Kasumi-1 (cell line): ENCODE data around the gene DTNBP1.

Source experiments
- DNase-seq, 2 experiments: peaks; one replicate each; lab custom pipeline; 2025; lab: John Stamatoyannopoulos, UW

DTNBP1 gene

DNA sequence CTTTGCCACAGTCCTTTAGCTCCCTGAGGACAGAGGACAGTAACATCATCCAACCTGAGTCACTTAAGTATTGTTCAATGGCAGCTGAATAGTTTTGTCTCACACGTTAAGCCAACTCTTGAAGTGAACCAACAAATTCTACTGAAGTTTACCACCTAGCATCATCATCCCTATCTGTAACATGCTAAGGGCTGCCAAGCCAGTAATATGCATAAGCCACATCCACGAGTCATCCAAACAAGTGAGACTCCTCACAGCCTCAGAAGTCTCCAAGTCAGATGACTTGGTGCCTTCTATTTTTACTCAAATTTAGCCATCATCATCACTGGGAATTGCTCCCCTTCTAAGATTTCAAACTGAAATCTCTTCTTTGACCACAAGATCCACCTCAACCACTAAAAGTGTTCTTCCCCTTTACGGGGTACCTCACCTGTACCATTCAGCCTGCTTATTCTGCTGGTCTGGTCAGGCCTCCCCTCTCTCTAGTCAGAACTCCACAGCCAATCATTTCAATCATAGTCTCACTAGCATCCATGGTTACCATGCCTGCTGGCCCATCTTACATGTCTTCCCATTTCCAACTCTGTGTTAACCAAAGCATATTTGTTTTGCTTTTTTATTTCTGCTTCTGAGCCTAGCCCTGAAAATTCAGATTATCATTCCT lies 73.7 kb downstream of the DTNBP1 start:
- no peak for DNase-seq

DNA sequence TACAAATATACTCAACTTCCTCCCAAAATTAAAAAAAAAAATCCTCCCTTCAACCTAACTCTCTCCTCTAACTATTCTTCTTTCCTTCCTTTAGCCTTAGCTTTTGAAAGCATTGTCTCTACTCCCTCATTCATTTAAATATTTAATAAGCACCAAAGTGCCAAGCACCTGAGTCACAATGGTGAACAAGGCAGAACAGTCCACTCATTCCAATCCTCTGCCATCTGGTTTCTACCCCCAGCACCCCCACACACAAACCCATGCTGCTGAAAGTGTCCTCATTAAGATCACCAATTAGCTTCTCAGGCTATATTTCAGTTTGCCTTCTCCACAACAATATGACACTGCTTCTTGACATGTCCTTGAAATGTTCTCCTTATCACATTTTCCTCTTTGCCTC lies 76.3 kb downstream of the DTNBP1 start:
- DNase-seq = no peak

DNA sequence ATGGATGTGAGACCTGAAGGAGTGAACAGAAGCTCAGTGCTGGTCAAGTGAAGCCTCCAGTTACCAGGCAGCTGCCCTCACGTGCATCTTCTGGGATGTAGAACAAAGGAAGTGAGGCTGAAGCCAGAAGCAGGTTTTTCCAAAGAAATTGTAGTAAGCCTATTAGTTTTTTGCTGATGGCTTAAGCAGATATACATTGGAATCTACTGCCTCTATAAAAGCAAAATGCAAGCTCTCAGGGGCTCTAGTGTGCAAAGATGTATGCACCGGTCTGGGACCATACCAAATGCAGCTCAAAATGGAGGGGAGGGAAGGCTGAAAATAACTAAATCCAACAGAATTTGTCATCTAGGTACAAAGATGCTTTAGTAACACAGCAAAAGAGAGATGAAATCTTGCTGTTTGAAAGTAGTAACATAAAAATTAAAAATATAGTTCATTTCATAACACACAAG lies 77.0 kb downstream of the DTNBP1 start:
- no peak for DNase-seq

DNA sequence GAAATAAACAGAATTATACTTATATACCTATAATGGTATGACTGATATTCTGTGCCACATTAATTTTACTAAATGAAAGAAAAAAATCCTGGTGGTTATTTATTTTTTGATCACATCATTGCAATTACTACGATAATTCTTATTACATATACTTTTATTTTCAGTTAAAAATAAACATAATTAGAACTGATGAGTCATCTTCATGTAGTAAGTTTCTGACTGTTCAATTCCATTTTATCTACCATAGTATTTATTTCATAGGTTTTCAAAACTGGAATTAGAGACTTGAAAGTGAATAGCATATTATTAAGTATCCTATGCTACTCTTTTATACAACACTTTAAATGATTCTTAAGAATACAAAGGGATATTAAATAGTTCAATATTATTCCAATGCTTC lies 80.3 kb downstream of the DTNBP1 start:
- DNase-seq = no peak

DNA sequence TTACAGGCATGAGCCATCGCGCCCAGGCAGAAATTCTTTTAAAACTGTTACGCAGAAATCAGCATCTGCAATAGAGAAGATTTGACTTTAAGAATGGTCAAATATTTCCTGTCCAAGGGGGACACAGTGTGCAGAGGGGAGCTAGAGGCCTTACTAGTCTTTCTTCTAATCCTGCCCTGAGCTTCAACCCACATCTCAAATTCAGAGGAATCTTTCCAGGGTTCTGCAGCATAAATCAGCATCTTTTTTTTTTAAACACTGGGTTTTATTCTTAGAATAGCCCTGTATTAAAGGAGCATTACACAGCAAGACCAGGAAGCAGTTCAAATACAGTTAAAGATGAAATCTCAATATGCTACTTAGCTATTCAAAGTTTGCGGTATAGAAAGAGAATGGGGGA lies 81.1 kb downstream of the DTNBP1 start:
- no peak for DNase-seq

DNA sequence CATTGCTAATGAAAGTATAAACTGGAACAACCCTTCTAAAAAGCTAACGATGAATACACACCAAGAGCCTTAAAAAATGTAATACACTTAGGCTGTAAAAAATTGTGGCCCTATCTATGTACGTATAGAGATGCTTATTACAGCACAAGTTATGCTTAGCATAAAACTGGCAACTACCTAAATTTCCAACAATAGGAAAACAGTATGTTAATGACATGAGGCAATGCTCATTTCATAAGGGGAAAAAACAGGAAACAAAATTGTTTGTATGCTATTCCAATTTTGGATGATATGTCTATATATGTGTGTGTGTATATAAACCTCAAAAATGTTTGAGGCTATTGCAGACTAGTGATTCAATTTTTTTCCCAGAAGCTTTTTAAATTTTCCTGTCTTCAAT lies 82.5 kb downstream of the DTNBP1 start:
- DNase-seq = no peak

DNA sequence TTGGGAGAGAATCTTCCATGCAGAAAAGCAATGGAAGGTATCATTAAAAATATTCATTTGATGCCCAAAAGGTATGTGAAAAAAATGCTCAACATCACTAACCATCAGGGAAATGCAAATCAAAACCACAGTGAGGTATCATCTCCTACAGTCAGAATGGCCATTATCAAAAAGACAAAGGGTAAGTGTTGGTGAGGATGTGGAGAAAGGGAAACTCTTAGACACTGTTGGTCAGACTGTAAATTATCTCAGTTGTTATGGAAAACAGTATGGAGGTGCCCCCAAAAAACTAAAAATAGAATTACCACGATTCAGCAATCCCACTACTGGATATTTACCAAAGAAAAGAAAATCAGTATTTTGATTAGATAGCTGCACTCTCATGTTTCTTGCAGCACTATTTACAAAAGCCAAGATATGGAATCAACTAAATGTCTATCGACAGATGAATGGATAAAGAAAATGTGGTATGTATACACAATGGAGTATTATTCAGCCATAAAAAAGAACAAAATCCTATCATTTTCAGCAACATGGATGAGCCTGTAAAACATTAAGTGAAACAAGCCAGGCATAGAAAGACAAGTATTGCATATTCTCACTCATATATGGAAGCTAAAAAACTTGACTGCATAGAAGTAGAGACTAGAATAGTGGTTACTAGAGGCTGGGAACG lies 84.0 kb downstream of the DTNBP1 start:
- no peak for DNase-seq

DNA sequence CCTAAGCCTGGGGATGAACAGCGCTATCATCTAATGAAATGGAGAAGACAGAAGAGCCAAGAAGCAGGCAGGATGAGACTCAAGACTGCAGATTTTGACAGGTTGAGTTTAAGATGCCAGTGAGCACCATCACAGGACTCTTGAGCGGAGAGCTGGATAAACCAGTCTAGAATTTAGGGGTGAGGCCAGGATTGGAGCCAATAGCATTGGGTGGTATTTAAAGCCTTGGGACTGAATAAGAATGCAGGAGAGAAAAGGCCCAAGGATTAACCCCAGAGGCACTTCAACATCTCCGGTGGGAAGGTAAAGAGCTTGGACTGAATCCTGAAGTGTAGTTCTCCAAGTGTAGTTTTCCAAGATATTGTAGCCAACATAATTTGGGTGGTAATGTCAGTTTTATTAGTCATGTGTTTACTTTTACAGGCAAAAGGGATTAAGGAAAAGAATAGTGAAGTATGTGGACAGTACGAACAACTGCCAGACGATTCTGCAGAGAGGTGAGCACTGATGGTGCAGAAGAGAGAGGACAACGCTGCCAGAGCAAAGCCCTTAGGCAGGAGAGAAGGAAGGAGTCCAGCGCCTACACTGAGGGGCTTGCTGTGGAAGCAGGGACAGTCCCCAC lies 85.2 kb downstream of the DTNBP1 start:
- no peak for DNase-seq

DNA sequence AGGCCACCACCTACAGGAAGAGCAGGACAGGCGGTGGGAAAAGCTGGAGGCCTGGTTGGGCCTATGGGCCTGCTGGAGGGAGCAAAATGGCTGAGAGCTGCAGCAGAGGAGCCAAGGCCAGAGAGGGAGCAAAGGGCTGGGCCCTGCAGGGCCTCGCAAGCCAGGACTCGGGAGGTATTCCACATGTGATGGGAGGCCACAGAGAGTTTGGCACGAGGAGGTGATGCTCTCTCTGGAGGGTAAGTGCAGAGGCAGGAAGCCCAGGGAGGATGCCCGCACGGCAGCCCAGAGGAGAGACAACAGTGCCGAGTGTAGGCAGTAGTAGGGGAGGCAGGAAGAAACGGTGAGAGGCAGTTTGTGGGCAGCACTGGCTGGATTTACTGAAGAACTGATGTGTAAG lies 85.7 kb downstream of the DTNBP1 start:
- DNase-seq = no peak

DNA sequence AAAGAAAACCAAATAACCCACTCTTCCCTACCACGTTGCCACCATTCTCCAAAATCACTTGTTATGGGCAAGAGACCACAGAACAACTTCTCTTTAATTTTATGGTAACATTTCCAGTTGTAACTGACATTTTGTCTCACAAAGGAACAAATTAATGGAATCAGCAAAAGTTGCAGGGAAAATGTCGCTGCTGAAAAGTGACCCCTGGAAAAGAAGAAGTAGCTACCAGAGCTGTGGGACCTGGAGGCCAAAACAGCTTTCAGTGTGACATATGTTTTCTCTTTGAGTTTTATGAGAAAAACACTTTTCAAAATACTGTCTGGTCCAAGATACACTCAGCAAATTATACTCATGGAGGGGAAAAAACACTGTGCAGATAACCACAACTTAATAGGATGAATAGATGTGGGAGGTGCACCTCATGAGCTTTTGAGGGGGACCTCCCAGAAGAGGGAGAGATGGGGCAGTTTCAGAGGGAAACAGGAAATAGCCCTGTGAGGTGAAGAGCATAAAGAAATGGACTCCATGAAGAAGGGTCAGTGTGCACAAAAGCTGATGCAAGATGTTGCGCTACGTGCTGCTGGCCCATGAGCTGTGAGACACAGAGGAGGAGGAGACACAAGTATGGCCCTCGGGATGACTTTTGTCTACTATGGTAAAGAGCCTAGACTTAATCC lies 87.3 kb downstream of the DTNBP1 start:
- DNase-seq = no peak

DNA sequence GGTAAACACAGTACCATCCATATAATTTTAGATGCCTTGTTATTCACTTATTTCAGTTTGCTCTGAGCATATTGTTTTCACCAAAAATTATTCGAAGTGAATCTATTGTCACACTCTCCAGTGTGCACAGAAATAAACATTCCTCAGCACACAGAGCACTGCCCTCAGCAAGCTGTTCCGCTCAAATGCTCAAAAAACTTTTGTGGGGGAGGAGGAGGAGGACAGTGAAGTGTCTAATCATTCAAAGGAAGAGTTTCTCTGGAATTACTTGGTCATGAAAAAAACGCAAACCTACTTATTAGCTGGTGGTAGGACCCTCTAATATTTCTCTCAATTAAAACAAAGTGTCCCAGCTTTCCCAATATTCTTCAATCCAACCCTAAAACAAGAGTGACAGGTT lies 88.3 kb downstream of the DTNBP1 start:
- no peak for DNase-seq

DNA sequence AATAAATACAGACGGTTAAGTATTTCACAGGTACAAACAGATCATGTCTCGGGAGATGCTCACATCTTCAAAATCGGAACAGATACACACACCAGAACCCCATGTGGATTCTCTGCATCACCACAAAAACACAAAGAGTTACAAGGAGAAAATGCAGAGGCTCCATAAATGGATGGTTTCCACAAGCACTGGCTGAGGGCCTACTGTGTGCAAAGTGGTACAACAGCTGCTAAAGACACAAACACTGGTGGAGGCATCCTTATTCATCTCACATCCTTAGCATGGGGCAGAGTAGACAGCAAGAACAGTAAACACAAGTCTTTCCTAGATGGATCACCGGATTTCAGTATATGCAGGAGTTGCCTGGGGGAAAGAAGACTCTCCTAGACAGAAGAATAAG lies 88.8 kb downstream of the DTNBP1 start:
- no peak for DNase-seq

DNA sequence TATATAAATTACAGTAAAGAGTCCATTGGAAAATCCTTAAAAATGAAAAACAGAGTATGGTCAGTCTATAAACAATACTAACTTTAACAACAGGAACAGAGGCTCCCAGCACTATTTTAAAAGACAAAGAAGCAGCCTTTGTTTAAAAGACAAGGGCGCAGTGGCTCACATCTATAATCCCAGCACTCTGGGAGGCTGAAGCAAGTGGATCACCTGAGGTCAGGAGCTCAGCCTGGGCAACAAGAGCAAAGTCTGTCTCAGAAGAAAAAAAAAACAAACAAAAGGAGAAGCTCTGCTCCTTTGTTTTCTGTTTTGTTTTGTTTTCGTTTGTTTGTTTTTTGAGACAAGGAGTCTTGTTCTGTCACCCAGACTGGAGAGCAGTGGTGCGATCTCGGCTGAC lies 89.4 kb downstream of the DTNBP1 start:
- no peak for DNase-seq

DNA sequence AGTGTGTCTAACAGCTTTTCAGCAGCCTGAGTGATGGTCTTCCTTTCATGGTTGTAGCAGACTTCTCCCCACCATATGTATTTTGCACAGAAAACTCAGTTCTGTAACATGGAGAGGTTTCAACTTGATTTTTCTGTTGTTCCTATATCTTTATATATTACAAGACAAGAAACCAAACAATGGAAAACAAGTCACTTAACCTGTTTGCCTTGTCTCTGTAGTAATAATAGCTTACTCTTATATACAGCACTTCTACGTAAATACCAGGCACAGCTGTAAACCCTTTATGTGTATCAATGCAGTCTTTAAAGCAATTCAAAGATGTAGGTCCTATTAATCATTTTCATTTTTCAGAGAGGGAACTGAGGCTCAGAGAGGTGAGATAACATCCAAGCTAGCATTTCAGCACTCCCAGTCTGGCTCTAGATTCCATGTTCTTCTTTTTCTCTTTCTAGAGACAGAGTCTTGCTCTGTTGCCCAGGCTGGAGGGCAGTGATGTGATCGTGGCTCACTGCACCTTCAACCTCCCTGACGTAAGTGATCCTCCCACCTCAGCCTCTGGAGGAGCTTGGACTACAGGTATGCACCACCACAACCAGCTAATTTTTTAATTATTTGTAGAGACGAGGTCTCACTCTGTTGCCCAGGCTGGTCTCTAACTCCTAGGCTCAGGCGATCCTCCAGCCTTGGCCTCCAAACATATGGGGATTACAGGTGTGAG lies 90.4 kb downstream of the DTNBP1 start:
- no peak for DNase-seq

DNA sequence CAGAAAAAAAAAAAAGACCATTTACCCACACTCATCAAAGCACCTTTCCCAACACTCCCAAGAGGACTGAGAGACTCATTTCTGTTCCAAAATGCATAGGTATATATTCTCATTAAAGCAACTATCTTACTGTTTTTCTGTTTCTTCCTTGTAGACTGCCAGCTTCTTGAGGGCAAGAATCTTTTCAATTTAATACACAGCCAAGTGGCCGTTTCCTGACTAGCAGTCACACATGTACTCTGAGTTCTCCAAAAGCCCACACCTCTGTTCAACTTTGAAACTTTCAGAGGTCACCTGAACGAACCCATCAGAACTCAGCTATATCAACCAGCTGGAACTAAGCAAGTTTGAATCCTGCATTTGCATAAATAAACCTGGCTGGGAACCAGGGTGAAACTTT lies 92.7 kb downstream of the DTNBP1 start:
- no peak for DNase-seq

DNA sequence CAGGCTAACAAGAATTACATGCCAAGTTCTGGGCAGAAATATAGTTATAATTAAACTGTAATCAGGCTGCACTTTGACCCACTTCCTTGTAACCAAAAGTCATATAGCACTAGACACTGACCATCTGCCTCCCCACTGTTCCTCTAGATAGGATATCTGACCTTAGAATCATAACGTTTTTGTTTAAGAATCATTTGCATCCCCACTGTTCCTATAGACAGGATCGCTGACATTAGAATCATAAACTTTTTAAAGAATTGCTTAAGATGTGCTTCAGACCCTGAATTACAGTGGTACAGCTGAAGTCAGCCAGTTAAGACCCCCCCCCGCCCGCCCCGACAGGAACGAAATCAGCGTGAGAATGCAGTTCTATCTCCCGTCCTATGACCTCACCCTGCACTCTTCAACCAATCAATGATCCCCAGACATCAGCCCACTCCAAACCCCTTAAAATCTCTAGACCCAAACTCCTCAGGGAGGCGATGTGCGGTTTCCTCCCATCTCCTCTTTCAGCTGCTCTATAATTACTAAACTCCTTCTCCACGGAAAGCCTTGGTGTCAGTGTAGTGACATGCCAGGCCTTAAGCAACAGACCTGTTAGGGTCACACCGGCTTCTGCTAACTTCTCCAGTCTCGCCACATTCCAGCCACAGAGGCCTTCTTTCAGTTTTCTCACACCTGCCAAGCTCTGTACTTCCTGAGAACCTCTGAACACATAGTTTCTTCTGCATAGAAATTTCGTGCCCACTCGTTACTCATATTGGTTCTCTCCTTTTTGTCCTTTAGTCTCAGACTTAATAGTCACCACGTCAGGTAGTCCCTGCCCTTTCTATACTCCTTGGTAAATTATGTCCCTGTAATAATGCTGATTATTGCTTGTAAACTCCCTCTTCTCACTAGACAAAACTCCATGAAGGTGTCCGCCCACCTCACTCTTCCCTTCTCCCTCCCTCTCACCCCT lies 93.5 kb downstream of the DTNBP1 start:
- DNase-seq = no peak

DNA sequence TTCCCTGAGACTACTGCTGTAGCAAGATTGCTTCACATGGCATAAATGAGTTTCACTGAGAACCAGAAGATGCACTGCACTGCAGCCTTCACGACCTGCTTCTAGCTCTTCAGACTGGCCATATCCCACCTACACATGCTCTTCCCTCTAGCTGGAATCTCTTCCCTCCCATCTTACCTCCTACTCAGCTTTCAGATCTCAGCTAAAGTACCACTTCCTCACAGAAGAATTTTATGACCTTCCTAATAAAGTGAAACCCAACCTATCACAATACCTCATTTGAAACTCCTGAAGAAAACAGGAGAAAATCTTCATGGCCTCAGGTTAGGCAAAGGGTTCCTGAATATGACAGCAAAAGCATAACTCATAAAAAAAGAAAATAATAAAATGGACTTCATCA lies 99.9 kb downstream of the DTNBP1 start:
- no peak for DNase-seq

DNA sequence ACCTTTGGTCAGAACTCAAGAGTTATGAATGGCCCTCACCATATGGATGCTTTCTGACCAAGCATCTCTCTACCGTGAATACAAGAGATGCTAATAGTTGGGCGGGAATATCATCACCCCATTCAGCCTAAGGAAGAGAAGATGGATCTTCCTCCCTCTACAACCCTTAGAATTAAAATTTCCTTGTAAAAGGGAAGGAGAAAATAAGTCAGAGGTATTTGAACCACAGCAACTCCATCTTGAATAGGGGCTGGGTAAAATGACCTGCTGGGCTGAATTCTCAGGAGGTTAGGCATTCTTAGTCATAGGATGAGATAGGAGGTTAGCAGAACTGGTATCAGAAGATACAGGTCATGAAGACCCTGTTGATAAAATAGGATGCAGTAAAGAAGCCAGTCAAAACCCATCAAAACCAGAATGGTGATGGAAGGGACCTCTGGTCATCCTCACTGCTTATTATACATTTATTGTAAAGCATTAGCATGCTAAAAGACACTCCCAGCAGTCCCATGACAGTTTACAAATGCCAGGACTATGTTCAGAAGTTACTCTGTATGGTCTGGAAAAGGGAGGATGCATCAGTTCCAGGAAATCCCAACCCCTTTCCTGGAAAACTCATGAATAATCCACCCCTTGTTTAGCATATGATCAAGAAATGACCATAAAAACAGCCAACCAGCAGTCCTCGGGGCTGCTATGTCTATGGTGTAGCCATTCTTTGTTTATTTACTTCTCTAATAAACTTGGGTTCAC lies 101.2 kb downstream of the DTNBP1 start:
- DNase-seq = no peak

DNA sequence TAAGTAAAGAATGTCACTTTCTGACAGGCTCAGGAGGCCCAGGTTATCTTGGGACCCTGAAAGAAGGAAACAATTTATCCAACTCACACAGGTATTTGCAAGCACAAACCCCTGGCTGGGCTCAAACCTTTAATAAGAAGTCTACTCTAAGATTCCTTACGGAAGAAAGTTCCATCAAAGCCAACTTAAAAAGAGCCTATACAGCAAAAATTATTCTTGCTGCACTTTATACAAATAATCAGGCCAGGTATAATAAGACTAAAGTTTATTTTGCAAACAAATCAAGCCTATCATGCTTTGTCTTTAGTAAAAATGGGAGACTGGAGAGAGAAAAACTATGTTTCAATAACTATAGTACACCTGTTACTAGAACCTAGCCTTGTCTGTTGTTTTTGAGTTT lies 102.1 kb downstream of the DTNBP1 start:
- DNase-seq = no peak

DNA sequence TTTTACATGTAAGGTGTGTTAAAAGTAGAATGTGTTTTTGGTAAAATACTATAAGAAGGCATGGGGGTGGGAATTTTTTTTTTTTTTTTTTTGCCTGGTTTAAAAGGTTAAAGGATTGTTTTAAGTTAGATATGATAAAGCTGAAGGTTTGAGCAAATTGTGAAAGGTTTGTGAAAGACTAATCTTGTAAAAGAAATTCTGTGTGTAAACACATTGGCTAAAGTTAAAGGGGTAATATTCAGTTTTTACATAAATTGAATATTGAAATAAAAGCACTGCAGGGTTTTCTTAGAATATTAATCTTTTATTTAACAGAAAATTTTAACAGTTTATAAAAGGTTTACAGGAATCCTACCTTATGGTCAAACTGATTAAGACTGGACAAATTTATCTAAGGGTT lies 105.7 kb downstream of the DTNBP1 start:
- DNase-seq = no peak
